Urothelium cell line (cell line): ENCODE data around the gene ALDH18A1.
"Not testable (repeated sequence)": the region's sequence is repeated elsewhere in the genome, so short reads cannot be mapped to it uniquely, and the experiment has no call there.

Experiments
- DNase-seq: peaks from one replicate; pipeline ENCODE4 v3.0.0; 2011; ENCODE audit warnings: low spot score, mixed read lengths
- FAIRE-seq: peaks from 2 replicates; lab custom pipeline; 2011; peaks lifted over from hg19 to GRCh38; lab: Jason Lieb, UNC

The ALDH18A1 gene

GRCh38 chr10:95651346-95652060 is 5.0 kb downstream of the ALDH18A1 start:
- DNase-seq (no peak), FAIRE-seq (no peak)

GRCh38 chr10:95650232-95650631 is 6.3 kb downstream of the ALDH18A1 start:
- FAIRE-seq (no peak), DNase-seq (no peak)

- no peak for FAIRE-seq
- no peak for DNase-seq
Observed at GRCh38 chr10:95648138-95648537, 8.4 kb downstream of the ALDH18A1 start.

GRCh38 chr10:95646160-95646559 is 10.4 kb downstream of the ALDH18A1 start:
- FAIRE-seq (no peak), DNase-seq (no peak)

GRCh38 chr10:95644901-95645300 is 11.6 kb downstream of the ALDH18A1 start:
- DNase-seq: no peak
- no peak for FAIRE-seq

- DNase-seq (no peak), FAIRE-seq (no peak)
Observed at GRCh38 chr10:95640891-95641315, 15.6 kb downstream of the ALDH18A1 start.

GRCh38 chr10:95637911-95638310 is 18.6 kb downstream of the ALDH18A1 start:
- FAIRE-seq: no peak
- no peak for DNase-seq

- no peak for FAIRE-seq
- no peak for DNase-seq
Observed at GRCh38 chr10:95637140-95637539, 19.4 kb downstream of the ALDH18A1 start.

GRCh38 chr10:95635319-95635733 is 21.2 kb downstream of the ALDH18A1 start:
- DNase-seq (no peak), FAIRE-seq (no peak)

- FAIRE-seq: no peak
- no peak for DNase-seq
Observed at GRCh38 chr10:95628786-95629185, 27.7 kb downstream of the ALDH18A1 start.

- FAIRE-seq (no peak), DNase-seq (no peak)
Observed at GRCh38 chr10:95626500-95626899, 30.0 kb downstream of the ALDH18A1 start.

GRCh38 chr10:95620415-95620814 is 36.1 kb downstream of the ALDH18A1 start:
- DNase-seq, FAIRE-seq: not testable (repeated sequence)

- FAIRE-seq (no peak), DNase-seq (no peak)
Observed at GRCh38 chr10:95618101-95618500, 38.4 kb downstream of the ALDH18A1 start.

GRCh38 chr10:95616446-95616845 is 40.1 kb downstream of the ALDH18A1 start:
- FAIRE-seq (no peak), DNase-seq (no peak)

GRCh38 chr10:95613330-95613729 is 43.2 kb downstream of the ALDH18A1 start:
- FAIRE-seq: no peak
- DNase-seq: no peak

- no peak for FAIRE-seq
Observed at GRCh38 chr10:95610727-95611126, 45.8 kb downstream of the ALDH18A1 start.

GRCh38 chr10:95606922-95607321 is 49.6 kb downstream of the ALDH18A1 start:
- FAIRE-seq (no peak), DNase-seq (no peak)

More at GRCh38 chr10:95610727-95611126, 45.8 kb downstream of the ALDH18A1 start:
- DNase-seq: no peak

GRCh38 chr10:95605163-95605562 is 51.3 kb downstream of the ALDH18A1 start:
- no peak for DNase-seq
- FAIRE-seq: no peak

GRCh38 chr10:95604630-95605029 is 51.9 kb downstream of the ALDH18A1 start:
- DNase-seq (no peak), FAIRE-seq (no peak)

- FAIRE-seq: no peak
- no peak for DNase-seq
Observed at GRCh38 chr10:95602382-95602781, 54.1 kb downstream of the ALDH18A1 start.

GRCh38 chr10:95601116-95601719 is 55.3 kb downstream of the ALDH18A1 start:
- DNase-seq (peak; percentile 78), FAIRE-seq (no peak)

- DNase-seq: no peak
- FAIRE-seq: no peak
Observed at GRCh38 chr10:95600158-95600557, 56.4 kb downstream of the ALDH18A1 start.
